ENCODE data around the gene PHF14.

Gene PHF14

DNA sequence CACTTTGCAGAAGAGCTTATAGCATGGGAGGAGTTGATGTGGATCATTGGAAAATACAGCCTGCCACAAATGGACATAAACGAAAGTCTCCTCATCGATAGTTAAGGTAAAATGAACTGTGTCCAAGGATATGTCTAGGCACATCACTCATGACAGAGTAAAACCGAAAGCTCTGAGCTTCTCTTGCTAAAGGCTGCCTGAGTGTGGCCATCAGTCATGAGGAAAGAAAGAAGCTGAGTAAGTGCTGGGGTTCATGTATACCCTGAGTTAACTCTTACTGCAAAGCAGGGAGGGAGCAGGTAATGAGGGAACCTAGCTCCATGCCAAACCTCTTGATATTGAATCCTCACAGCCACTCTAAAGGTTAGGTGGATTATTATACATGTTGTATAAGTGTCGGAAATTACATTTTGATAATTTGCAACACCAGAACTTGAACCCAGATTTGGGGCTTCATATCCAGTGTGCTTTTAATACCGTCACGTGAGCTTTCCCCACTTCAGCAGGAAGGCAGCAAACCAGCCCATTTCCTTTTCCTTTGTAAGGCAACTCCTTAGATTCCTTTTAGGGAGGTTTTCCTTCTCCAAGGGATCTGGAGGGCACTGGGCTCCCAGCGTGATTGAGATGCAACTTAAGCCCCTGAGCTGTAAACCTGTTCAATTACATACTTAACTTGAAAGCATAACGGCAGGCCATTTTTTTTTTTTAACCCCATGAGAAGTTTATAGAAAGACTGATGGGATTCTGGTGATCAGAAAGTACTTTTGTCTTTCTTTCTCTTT lies 215.0 kb downstream of the PHF14 start:
- TF ChIP-seq, protein P1, sequence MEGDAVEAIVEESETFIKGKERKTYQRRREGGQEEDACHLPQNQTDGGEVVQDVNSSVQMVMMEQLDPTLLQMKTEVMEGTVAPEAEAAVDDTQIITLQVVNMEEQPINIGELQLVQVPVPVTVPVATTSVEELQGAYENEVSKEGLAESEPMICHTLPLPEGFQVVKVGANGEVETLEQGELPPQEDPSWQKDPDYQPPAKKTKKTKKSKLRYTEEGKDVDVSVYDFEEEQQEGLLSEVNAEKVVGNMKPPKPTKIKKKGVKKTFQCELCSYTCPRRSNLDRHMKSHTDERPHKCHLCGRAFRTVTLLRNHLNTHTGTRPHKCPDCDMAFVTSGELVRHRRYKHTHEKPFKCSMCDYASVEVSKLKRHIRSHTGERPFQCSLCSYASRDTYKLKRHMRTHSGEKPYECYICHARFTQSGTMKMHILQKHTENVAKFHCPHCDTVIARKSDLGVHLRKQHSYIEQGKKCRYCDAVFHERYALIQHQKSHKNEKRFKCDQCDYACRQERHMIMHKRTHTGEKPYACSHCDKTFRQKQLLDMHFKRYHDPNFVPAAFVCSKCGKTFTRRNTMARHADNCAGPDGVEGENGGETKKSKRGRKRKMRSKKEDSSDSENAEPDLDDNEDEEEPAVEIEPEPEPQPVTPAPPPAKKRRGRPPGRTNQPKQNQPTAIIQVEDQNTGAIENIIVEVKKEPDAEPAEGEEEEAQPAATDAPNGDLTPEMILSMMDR (IDR thresholded peaks at IDR 0.05; ENCODE audit: control extremely low read depth, extremely low read depth, low read depth, missing control alignments) = no peak
- DNase-seq (ENCODE audit: extremely low spot score) = no peak
- CTCF ChIA-PET = interaction anchor here (1.0 to 1.4 kb wide), 2 partner anchors 23 to 36 kb away, joined by 3 to 7 read pairs; no protein-coding TSS in a partner anchor
- POLR2A ChIA-PET = no interaction called here

DNA sequence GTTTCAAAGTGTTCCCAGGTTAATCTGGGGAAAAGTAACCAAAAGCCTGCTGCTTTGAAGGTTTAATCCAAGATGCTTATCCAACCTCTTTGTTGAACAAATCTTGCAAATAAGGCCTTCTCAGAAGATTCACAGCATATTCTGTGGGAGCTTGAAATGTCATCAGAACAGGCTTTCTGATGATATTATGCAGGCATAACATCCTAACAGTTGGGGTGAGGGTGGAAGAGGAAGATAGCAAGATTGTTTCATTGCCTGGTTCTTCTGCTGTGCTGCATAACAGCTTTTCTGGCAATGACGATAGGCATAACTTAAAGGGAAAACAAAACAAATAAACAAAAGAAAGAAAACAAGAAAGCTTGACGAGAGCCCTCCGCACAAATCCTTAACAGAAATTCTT lies 217.4 kb downstream of the PHF14 start:
- CTCF ChIA-PET = interaction anchor here (1.4 to 1.7 kb wide), 2 partner anchors 8 to 20 kb away, joined by 3 to 5 read pairs; no protein-coding TSS in a partner anchor
- TF ChIP-seq, protein P1 (IDR thresholded peaks at IDR 0.05; ENCODE audit: control extremely low read depth, extremely low read depth, low read depth, missing control alignments) = no peak
- POLR2A ChIA-PET = no interaction called here
- DNase-seq (ENCODE audit: extremely low spot score) = no peak

DNA sequence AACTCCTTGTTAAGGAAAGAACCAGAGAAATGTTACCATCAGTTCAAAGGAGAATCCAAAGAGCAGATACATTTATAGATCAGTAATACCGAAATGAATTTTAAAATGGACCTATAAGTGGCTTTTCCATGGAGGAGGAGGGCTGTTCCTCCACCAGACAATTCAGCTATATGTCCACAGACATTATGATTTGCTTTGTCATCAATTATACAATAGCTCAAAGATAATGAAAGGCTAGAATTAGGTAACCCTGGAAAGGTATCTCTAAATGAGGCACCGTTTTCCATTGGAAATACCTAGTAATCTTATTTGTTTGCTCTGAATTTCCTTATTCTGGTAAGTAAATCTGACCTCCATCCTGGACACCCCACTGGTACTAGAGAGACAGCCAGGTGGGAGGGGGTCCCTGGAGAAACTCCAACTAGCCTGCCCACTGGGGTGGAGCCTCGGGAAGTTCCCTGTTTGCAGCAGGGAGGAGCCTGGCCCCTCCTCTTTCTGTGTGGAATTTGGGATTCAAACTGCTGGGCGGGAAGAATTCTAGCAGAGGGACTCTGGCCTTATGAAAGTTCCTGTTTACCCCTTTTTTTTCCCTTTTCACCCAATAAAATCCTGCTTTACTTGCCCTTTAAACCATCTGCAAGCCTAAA lies 218.0 kb downstream of the PHF14 start:
- TF ChIP-seq, protein P1 (IDR thresholded peaks at IDR 0.05; ENCODE audit: control extremely low read depth, extremely low read depth, low read depth, missing control alignments) = no peak
- DNase-seq (ENCODE audit: extremely low spot score) = no peak
- CTCF ChIA-PET = interaction anchor here (1.7 kb wide), 1 partner anchor 20 kb away, joined by 5 read pairs; no protein-coding TSS in a partner anchor
- POLR2A ChIA-PET = no interaction called here

DNA sequence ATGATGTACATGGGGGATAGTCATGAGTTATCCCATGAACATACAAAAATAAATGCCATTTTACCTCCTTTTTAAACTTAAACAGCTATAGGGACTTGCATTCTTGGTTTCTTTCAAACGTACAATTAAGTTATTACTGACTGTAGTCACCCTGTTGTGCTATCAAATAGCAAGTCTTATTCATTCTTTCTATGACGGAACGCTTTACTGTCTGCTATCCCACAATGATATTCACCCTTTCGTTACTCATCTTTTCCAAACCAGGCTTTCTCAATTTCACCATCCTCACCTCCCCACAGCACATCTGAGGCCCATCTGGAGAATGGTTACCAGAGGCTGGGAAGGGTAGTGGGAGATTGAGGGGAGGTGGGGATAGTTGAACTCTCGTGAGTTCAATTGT lies 218.8 kb downstream of the PHF14 start:
- DNase-seq (ENCODE audit: extremely low spot score) = no peak
- TF ChIP-seq, protein P1 (IDR thresholded peaks at IDR 0.05; ENCODE audit: control extremely low read depth, extremely low read depth, low read depth, missing control alignments) = no peak
- ChIA-PET POLR2A (no interaction called here), CTCF (no interaction called here)

DNA sequence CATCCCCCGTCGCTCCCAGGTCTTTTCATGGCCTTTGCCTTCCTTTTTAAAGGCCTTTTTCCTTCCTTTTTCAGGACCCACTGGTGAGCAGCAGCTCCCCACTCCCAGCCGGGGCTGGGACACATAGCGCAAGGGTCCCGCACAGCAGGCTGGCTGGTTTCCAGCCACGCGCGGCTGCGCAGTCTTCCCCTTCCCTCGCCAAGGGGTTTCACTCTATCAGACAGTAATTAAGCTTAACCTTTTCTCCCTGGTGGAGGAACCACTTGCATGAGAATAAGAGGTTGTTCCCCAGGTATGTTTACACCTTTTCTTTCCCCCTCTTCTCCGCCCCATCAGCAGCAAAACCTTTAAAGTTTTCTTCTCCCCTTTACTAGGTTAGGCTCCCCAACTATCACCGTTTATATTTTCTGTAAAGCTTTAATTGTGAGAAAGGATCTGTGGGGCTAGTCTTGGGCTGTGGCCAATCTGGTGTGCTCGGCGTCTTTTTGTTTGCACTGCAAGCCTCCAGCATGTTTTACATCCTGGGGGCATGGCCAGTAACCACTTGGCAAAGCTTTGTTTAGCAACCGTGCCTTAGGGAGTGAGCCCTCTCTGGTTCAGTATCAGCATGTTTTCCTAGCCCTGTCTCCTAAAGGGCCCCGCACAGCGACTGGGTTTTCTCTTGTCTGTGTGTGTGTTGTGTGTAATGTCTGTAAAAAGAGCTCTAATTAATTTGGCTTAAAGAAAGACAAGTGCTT lies 219.6 kb downstream of the PHF14 start:
- ChIA-PET CTCF (no interaction called here), POLR2A (no interaction called here)

DNA sequence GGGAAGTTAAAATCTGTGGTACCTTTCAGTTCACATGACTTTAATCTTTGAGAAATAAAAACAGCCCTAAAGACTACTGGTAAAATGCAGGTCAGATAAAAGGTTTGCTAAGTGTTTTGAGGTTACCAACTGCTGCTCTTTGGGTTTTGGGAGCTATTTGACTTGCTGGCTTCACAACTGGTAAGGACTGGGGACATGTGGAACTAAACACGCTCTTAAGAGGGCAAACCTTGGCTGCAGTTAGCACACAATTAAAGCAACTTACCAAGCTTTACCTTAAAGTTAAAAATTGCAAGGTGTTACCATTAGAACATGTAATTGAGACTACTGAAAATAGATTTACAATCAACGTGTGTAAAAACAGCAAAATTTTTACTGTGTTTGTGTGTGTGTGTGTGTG lies 220.2 kb downstream of the PHF14 start:
- no peak for DNase-seq (ENCODE audit: extremely low spot score)
- ChIA-PET CTCF (no interaction called here), POLR2A (no interaction called here)
- TF ChIP-seq, protein P1 (IDR thresholded peaks at IDR 0.05; ENCODE audit: control extremely low read depth, extremely low read depth, low read depth, missing control alignments) = no peak

More for the DNA sequence above, 219.6 kb downstream of the PHF14 start:
- DNase-seq (ENCODE audit: extremely low spot score) = no peak
- TF ChIP-seq, protein P1 (IDR thresholded peaks at IDR 0.05; ENCODE audit: control extremely low read depth, extremely low read depth, low read depth, missing control alignments) = no peak

Measured in GM10248 (cell line).